HG03159 (cell line): ENCODE results near the gene PRDM10.
"Not testable (repeated sequence)": the region's sequence is repeated elsewhere in the genome, so short reads cannot be mapped to it uniquely, and the experiment has no call there.

ENCODE experiments used
- ATAC-seq: cut with Tn5 transposase; IDR thresholded peaks from one replicate; pipeline ENCODE4 v1.9.1; 2021; ENCODE audit warnings: mild to moderate bottlenecking, moderate library complexity; ENCODE audit not compliant: unreplicated experiment

PRDM10 gene

DNA sequence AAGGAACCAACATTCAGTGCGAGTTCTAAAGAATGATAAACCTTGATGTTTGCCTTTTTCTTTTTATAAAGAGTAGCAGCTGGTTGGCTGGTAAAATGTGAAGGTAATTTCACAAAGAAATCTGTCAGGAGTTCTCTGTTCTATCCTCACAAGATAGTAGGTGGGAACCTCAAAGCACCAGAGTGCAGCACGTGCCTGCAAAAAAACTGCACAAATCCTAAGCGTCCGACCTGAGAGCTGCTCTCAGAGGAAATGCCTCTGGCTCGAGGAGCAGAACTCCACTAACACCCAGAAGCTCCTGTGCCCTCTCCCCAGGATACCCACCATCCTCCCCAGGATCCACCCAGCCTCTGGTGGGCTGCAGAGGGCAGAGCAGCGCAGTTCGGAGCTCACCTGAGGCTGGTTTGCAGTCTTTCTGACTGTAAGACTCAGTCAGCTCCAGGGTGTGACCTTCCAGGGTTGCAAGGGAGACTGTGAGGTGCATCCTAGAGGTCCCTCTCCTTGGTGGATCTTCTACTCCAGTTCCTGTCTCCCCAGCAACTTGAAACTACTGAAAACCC is 23.5 kb downstream of the PRDM10 start:
- ATAC-seq: no peak

DNA sequence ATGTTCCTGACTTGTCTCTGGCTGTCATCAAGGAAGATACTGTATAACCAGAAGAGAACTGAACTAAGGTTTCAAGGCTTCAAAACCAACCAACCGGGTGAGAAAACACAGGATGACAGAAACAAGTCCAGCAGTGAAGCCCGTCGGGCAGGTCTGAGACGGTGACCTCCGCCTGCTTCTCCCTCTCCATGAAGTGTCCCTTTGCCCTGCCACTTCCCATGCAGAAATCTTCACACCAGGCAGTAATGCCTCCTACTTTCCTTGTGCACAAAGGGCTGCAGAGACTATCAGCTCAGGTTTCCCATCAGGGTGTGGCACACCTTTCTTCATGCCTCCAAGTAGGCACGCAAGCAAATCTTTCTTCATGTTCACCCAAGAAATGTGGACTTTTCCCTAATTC is 24.2 kb downstream of the PRDM10 start:
- no peak for ATAC-seq

DNA sequence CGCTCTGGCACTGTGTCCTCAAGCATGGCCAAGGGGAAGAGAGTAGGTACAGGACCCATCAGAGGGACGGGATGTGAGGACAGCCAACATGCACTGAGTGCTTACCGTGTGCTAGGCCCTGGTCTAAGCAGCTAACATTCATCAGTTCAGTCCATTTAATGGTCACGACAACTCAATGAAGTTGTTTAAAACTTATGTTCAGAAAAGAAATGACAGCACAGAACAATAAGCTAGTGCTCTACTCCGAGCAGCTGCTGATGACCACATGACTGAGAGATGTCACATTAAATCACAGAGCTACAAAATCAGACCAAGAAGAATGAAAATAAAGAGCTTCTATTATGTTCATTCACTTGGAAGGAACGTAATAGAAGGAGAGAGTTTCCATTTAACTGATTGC is 26.3 kb downstream of the PRDM10 start:
- no peak for ATAC-seq

DNA sequence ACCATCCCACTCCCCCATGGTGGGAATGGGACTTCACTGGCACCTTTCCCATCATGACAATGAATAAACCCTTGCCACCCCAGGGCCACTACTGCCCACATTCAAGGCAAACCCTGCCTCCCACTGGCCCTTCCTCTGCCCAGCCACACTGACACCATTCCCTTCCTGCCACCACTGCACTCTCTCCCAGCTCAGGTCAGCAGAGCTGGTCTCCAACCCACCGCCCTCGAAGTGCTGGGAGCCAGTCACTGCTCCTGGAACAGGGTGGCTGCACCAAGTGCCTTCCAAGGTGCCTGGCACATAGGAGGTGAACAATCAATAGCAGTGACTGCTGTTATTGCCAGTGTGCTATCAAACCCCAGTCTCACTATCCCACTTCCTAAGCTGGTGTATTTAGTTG is 27.1 kb downstream of the PRDM10 start:
- no peak for ATAC-seq

DNA sequence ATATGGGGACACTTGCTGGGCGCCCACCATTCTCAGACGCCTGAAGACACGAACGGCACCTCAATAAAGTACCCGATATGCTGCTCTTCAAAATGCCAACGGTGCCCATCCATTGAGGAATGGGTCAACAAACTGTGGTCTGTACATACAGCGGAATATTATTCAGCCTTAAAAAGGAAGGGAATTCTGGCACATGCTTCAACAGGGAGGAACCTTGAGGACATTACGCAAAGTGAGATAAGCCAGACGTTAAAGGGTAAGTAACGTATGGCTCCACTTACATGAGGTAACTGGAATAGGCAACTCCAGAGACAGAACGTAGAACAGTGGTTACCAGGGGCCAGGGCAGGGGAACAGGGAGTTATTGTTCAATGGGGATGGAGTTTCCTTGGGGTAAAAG is 28.0 kb downstream of the PRDM10 start:
- no peak for ATAC-seq

DNA sequence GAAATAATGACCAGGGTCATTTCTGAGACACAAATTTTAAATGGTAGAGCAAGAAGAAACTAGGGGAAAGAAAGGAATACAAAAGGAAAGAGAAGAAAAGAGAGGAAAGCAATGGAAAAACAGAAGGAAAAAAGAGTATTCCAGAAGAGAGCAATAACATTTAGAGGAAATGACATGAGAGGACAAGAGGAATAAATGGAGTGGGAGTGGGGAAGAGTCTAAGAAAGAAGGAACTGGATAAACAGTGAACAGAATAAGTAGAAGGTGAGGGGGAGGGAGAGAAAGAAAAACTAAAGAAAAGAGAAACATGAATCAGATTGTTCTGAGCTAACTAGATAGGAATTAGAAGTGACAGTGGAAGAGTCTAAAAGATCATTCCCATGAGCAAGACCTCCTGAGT is 28.4 kb downstream of the PRDM10 start:
- ATAC-seq: no peak

DNA sequence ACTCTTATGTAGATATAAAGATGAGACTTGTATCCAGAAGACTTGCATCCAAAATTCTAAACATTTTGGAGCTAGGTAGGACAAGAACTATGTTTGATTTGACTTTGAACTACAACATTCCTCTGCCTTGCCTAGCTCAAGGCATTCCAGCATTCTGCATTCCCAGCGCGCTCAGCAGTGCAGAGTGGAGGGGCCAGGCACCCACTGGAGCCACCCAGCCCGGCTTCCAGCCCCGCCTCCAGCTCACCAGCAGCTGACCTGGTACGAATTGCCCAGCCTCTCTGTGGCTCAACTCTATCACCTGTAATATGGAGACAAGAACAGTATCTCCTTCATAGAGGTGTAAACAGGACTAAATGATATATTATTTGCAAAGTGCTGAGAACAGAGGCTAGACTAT is 28.8 kb downstream of the PRDM10 start:
- ATAC-seq: no peak

DNA sequence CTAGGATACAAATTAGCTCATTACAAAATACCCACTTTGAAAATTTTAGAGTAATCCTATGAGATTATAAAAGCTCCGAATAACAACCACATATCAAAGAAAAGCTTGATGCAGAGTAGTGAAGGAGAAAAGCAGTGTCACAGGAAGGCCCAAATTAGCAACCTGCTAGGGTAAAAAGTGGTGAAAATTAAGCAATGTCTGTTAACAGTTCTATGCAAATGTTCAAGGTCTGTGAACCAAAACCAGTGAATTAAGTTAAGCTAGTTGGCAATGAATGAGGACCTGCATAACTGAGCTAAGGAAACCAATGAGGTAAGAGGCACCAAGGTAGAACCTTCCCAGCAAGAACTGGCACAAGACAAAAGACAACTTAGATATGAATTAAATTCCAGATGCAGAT is 29.6 kb downstream of the PRDM10 start:
- ATAC-seq: peak; percentile 94

DNA sequence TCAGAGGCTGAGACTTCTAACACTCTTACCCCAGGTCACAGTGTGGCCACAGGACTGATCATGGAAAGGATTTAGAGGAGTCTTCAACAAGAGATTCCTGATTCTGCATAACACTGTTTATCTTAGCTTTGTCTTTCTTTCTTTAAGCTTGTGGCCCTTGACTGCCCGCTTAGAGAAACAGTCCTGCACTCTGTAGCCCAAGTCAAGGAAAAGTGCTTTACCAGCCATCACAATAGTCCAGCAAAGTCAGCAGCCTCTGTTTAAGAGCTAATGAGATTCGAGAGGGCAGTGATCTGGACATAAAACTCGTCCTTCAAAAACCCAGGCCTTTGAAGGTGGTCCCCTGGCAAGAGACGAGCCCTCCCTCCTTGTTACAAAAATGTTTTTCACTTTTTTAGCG is 30.0 kb downstream of the PRDM10 start:
- no peak for ATAC-seq

DNA sequence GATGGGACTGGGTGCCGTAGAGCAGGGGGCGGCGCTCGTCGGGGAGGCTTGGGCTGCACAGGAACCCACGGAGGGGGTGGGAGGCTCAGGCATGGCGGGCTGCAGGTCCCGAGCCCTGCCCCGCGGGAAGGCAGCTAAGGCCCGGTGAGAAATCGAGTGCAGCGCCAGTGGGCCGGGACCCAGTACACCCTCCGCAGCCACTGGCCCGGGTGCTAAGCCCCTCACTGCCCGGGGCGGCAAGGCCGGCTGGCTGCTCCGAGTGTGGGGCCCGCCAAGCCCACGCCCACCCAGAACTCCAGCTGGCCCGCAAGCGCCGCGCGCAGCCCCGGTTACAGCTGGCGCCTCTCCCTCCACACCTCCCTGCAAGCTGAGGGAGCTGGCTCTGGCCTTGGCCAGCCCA is 30.8 kb downstream of the PRDM10 start:
- ATAC-seq: not testable (repeated sequence)

DNA sequence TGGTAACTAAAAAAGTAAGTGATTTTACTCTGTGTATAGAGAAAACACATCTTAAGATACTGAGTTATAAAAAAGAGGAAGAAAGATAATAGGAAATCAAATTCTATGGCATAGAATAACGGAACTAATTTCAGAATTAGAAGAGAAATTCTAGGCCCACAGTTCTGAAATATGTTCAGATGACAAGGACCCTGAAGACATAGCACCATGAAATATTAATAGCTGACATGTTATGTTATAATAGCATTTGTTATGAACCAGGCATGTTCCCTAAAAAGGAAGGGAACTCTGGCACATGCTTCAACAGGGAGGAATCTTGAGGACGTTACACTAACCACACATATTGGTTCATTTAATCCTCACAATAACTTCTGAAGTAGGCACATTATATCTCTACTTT is 32.7 kb downstream of the PRDM10 start:
- ATAC-seq: no peak

DNA sequence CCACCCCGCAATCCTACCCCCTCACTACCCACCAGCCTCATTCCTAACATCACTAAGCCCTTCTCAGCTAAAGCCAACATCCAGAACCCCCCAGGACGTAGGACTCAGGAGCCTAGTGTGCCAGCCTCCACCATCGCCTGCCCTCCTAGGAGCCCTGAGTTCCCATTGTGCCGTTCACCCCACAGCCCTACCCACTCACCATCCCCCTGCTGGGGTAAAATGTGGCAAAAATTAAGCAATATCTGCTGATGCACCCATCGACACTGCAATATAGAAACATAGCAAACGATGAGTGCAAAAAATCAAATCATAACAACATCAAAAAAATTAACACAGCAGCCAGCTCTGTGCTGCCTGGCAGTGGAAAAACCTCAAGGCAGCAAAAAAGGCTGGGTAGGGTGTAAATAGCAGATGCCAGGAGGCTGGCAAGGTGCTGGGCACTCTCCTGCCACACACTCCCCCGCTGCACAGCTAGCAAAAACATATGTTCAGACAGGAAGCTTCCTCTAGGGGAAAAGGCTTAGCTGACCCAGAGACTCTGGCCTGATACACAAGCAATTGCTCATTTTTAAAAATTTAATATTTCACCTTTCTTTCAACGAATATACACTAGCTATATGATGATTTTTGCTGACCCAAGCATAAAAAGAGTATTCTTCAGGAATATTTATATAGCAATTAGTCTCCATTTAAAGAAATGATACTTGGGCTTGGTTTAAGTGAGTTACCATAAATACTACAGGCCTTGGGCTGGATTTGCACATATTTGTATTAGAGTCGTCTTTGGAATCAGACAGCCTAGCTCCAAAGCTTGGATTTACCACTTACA is 33.8 kb downstream of the PRDM10 start:
- no peak for ATAC-seq

DNA sequence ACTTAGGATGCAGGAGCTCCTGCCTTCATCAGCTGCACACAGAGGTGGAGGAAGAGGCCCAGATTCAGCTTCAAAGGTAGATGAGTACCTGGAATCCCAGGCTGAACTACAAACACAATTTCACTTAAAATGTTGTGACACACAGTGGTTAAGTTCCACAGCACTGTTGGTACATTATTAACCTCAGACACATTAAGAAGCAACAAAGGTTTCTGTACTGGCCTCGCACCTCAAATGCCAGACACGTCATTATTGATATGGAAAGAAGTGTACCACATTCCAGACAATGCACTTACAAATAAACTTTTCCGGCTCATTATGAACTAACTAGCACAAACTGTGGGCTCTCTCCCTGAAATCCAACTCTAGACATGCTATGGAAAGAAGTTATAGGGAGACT is 34.6 kb downstream of the PRDM10 start:
- no peak for ATAC-seq

DNA sequence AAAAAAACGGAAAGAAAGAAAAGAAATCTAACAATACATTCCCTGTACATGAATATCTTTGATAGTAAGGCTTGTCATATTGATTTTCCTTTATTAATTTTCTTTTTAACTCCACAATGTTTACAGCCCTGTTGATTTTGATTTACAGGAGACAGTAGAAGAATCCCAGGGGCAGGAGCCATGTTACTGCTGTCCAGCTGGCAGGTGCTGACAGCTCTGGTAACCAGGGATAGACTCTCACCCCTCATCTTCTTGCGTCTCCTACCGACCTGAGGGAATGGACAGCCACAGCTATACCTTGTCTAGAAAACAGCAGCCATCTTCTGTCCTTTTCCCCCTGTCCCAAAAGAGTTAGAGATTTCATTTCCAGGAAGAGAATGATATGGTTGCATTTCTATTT is 37.4 kb downstream of the PRDM10 start:
- ATAC-seq: no peak

DNA sequence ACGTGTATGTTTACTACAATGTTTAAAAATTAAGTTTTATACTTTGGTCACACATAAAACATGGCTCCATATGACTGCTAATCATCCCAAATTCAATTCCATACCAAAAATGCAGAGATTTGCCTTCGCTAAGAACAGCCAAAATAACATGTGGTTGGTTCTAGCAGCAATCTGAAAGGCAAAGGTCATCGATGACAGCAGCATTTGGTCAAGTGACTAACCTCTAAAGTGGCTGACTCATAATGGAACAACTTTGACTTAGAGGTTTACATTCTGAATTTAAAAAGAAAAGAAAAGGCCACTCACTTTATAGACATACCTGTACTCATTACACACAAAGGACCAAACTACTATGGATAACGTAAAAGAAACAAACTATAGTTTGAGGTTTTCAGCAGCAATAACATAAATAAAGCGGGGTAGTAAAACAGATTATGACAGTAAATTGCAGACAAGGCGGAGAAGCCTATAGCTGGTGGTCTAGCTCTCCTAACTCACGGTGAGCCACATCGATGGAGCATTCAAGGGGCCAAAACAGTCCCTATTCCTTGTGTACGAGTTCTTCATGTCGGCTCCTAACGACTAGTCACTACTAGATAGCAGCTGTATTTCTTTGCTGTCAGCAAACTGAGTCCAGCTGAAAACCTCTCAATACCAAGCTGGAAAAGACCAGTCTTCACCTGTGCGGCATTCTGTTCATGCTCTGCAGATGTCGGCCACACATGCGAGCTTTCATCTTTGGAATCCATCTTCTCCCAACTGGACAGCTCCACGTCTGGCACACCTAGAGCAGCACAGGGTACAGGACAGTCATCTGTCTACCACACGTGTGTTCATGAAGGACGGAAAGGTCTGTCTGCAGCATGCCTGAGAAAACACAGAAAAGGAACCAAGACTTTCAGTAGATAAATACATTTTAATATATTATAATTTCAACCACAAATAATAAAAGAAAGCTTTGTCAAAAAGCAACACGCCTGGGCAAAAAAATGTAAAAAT is 42.1 kb downstream of the PRDM10 start:
- ATAC-seq: peak; percentile 86

DNA sequence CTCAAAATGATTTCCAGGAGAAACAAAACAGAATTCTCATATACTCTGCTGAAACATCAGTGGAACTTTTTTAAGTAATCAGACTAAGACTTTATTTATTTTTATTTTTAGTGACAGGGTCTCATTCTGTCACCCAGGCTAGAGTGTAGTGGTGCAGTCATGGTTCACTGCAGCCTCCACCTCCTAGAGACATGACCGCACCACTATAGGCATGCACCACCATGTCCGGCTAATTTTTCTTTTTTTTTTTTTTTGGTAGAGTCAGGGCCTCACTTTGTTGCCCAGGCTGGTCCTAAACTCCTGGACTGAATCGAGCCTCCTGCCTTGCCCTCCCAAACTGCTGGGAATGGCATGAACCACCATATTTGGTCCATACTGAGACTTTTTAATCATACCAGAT is 42.9 kb downstream of the PRDM10 start:
- no peak for ATAC-seq

DNA sequence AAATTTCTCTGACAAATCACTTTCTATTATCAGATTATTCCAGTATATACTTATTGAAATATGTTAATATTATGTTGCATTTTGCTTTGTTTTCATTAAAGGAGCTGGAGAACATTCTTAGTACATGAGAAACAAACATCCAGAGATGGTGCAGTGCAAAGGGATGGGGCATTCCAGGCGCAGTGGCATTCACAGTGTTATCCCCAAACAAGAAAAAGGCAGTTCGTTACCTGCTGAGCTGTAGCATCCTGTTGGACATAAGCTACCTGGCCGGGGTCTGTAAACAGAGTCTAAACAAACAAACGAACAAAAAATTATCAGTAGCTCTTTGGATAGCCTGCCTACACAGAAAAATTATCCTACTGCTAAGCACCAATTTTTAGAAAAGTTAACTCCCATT is 47.4 kb downstream of the PRDM10 start:
- no peak for ATAC-seq

DNA sequence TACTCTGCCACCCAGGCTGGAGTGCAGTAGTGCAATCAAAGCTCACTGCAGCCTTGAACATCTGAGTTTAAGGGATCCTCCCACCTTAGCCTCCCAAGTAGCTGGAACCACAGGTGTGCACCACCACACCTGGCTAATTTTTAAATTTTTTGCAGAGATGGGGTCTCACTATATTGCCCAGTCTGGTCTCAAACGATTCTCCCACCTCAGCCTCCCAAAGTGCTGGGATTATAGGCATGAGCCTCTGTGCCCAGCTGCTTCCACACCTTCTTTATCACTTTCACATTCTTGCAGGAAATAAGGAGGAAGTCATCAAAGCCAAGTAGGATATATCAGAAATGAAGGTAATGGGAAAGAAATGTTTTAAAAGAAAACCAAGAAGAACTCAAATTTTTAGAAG is 47.9 kb downstream of the PRDM10 start:
- not testable (repeated sequence) for ATAC-seq

DNA sequence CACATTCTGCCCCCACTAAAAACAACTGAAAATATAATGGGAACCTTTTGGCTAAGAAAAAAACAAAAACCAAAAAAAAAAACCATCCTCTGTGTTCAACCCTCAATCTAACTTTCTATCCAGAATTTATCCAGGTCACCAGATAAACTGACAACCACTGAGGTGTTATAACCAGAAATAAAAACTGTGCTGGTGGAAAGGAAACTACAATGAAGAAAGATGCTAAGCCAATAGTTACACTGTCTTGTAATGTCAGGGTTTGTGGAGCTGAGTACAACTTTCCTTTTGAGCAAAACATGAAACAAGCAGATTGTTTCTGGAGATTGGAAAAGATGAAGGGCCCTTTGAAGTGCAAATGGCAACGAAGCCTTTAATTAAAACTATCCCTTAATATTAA is 50.8 kb downstream of the PRDM10 start:
- ATAC-seq: no peak

DNA sequence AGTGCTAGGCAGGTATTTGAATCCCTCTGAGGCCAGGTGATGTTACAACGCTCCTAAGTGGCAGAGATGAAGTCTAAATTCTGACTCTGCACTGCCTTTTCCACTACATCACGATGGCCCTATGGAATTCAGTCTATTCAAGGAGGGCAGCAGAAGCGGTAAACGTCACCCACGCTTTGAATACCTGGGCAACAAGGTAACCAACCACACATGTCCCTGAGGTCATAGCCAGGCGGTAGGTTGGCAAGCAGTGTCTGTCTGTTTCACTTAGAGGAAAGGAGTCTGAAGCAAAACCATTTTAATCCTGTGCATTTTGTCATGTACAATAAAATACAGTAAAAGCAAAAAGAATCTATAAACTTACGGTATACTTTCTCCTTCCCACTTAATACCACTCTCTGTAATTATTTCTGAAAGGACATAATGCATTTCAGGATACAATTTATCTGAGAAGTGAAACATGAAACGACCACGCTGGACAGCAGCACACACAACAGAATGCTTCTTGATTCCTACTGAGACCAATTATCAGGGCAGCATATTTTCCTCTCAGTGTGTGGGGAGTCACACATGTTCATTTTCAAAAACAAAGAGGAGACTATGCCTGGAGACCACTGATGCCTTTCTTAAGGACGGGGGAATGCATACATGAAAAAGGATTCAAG is 51.3 kb downstream of the PRDM10 start:
- no peak for ATAC-seq
